Kidney (tissue), 14 donors: ENCODE measurements around the gene KIF4A. TPM values are rescaled to one million over a fixed set of nuclear protein-coding genes. Genes with fewer than 3 reads are reported as not detected.
"Not testable (repeated sequence)": the region's sequence is repeated elsewhere in the genome, so short reads cannot be mapped to it uniquely, and the experiment has no call there.

ENCODE experiments used
- DNase-seq, 5 donors: peaks; one replicate each; pipeline ENCODE4 v3.0.0-alpha.2; 2013 to 2020
- FAIRE-seq: peaks from 2 replicates; lab custom pipeline; 2012; peaks lifted over from hg19 to GRCh38; lab: Jason Lieb, UNC
- H3K27ac ChIP-seq, 2 donors: one replicate each; pipeline ENCODE4 v1.7.0; 2013; ENCODE audit warnings: low read depth in 2 of 2, low read length in 2 of 2, inconsistent platforms in 1 of 2
- H3K27me3 ChIP-seq: one replicate; pipeline ENCODE4 v1.7.1; 2013; ENCODE audit warnings: low read length, inconsistent platforms; ENCODE audit not compliant: control insufficient read depth, insufficient read depth
- H3K36me3 ChIP-seq, 3 donors: one replicate each; pipeline versions ENCODE4 v1.7.0 to v1.7.1; 2013; ENCODE audit warnings: low read length in 3 of 3, control low read depth in 1 of 3, inconsistent platforms in 1 of 3; ENCODE audit not compliant: insufficient read depth in 3 of 3, control insufficient read depth in 2 of 3
- H3K4me1 ChIP-seq, 3 donors: one replicate each; pipeline versions ENCODE4 v1.7.0 to v1.7.1; 2013; ENCODE audit warnings: low read length in 3 of 3, inconsistent platforms in 1 of 3, low read depth in 1 of 3; ENCODE audit not compliant: control insufficient read depth in 2 of 3, insufficient read depth in 2 of 3
- H3K4me3 ChIP-seq, 3 donors: one replicate each; pipeline versions ENCODE4 v1.7.0 to v1.8.1; 2013; ENCODE audit warnings: low read length in 3 of 3, control low read depth in 1 of 3, inconsistent platforms in 1 of 3
- H3K9ac ChIP-seq, 3 donors: one replicate each; pipeline versions ENCODE4 v1.7.0 to v1.7.1; 2013; ENCODE audit warnings: low read length in 3 of 3, control low read depth in 1 of 3, inconsistent platforms in 1 of 3
- H3K9me3 ChIP-seq, 3 donors: one replicate each; pipeline versions ENCODE4 v1.7.0 to v1.7.1; 2013; ENCODE audit warnings: low read length in 3 of 3, control low read depth in 1 of 3, inconsistent platforms in 1 of 3; ENCODE audit not compliant: control insufficient read depth in 2 of 3, insufficient read depth in 1 of 3
- intact Hi-C: fragments of 100-400 bp; cut with DNase I; formaldehyde crosslinking; loops from one replicate; pipeline ENCODE4 v1.11.1; 2022
- polyA plus RNA-seq: library from polyadenylated mRNA; stranded (reverse); fragments of 350-450 nt; fragmentation: Illumina TruSeq; extraction: RNeasy Lipid Tissue Mini Kit (QIAGEN cat#74804); gene quantifications from one replicate; pipeline ENCODE4 v1.2.3, GENCODE V29; 2014; ENCODE audit warnings: low read depth, low replicate concordance; ENCODE audit not compliant: insufficient read depth
- total RNA-seq: library from RNA; stranded (reverse); fragmentation: NEBNext Ultra II Directional; extraction: Animal tissue kit (Norgen Biotek cat#: 25700); gene quantifications from one replicate; pipeline ENCODE4 v1.2.1, GENCODE V29; 2021
- TF ChIP-seq, protein P1 (sequence below): IDR thresholded peaks from 3 replicates; pipeline ENCODE4 v1.5.1; 2012; ENCODE audit warnings: mild to moderate bottlenecking, moderate library complexity, borderline replicate concordance; ENCODE audit not compliant: insufficient read depth; ENCODE audit errors: extremely low read depth
- donor health status: control.
- donor health status: control.
- donor health status: control.
- donor health status: control.
- donor health status: control.
- donor health status: DM: yes; HTN: yes; CAD: no.
- donor health status: Normal renal cell carcinoma (clear cell type).

KIF4A gene
- total and polyA plus RNA-seq, 2 donors from 2014 or later, result 0.13 to 0.35 TPM

DNA sequence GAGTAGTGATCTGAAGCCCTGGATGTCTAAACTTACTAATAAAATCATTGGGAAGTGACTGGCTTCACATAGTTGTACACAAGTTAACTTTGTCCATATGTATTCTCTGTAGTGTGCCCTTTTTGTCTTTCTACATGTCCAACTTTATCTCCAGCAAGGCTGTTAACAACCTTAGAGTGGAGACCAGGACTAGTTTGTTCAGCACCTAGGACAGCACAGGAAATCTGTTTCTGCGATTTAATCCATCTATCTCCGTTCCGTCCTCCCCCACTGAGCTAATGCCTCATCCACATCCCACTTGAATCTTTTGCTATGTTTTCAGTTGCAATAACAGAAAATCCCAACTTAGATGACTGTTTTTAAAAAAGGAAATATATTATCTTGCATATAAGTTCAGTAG lies 25.1 kb upstream of the KIF4A start:
- H3K27ac ChIP-seq, result no peak overlapping the region
- no peaks in the 10 kb centered on the region for H3K9me3 ChIP-seq
- peak in 2 of 5 donors; percentile 1 for DNase-seq
- H3K4me3 ChIP-seq, result no peak overlapping the region
- H3K9ac ChIP-seq, result no peak overlapping the region
- TF ChIP-seq, protein P1, sequence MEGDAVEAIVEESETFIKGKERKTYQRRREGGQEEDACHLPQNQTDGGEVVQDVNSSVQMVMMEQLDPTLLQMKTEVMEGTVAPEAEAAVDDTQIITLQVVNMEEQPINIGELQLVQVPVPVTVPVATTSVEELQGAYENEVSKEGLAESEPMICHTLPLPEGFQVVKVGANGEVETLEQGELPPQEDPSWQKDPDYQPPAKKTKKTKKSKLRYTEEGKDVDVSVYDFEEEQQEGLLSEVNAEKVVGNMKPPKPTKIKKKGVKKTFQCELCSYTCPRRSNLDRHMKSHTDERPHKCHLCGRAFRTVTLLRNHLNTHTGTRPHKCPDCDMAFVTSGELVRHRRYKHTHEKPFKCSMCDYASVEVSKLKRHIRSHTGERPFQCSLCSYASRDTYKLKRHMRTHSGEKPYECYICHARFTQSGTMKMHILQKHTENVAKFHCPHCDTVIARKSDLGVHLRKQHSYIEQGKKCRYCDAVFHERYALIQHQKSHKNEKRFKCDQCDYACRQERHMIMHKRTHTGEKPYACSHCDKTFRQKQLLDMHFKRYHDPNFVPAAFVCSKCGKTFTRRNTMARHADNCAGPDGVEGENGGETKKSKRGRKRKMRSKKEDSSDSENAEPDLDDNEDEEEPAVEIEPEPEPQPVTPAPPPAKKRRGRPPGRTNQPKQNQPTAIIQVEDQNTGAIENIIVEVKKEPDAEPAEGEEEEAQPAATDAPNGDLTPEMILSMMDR, result no peak
- intact Hi-C loops, result no loop called here
- no peaks in the 10 kb centered on the region for H3K36me3 ChIP-seq
- no peak for FAIRE-seq
- H3K27me3 ChIP-seq, result no peaks in the 10 kb centered on the region
- H3K4me1 ChIP-seq, result no peaks in the 10 kb centered on the region

DNA sequence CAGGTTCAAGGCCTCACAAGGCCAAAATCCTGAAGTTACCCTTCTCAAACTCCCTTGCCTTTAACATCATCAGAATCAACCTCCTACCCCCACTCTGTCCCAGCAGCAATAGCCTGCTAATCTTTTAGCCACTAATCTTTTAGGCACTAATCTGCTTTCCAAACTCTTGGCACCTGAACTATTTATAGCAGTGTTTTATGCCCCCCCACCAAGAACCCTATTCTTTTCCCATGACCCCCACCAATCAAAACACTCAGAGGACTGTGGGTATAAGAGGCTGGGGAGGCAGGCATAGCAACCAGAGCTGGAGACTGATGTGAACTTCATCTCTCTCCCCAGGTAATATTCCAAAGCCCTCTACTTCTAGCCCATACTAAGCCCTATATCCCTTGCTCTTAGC lies 21.9 kb upstream of the KIF4A start, which contains the start of gene ARR3:
Gene ARR3 (plus strand): TSS at position 301 of the 400 bp plus-strand sequence. CDS start 1,052 bp downstream, outside the sequence.
- DNase-seq (no peak), FAIRE-seq (no peak)
- Histone ChIP-seq H3K4me3 (no peak within 1 kb of the TSS), H3K4me1 (no peaks in the 10 kb centered on the region), H3K9ac (no peak within 1 kb of the TSS), H3K9me3 (no peaks in the 10 kb centered on the region), H3K27ac (no peak within 1 kb of the TSS), H3K36me3 (no peaks in the 10 kb centered on the region), H3K27me3 (no peaks in the 10 kb centered on the region)
- TF ChIP-seq, protein P1, result no peak
- intact Hi-C loops, result no loop called here

DNA sequence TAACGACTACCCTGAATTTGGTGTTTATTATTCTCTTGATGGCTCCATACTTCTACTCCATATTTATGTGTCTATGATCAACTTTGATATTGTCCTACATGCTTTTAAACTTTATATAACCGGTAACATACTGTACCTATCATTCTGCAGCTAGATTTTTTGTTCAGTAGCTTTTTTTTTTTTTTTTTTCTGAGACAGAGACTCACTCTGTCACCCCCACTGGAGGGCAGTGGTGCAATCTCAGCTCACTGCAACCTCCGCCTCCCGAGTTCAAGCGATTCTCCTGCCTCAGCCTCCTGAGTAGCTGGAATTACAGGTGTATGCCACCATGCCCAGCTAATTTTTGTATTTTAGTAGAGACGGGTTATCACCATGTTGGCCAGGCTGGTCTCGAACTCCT lies 15.9 kb upstream of the KIF4A start:
- H3K9ac ChIP-seq, H3K4me1 ChIP-seq, H3K27ac ChIP-seq, DNase-seq, FAIRE-seq, H3K9me3 ChIP-seq, H3K36me3 ChIP-seq, H3K27me3 ChIP-seq, intact Hi-C loops, H3K4me3 ChIP-seq: not testable (repeated sequence)

- Histone ChIP-seq H3K4me3 (no peak overlapping the region), H3K9ac (no peak overlapping the region), H3K27me3 (no peaks in the 10 kb centered on the region), H3K4me1 (no peaks in the 10 kb centered on the region), H3K9me3 (no peaks in the 10 kb centered on the region), H3K36me3 (no peaks in the 10 kb centered on the region), H3K27ac (no peak overlapping the region)
- FAIRE-seq (no peak), DNase-seq (no peak)
- TF ChIP-seq, protein P1, result no peak
- intact Hi-C loops, result no loop called here
Measured at GRCh38 chrX:70279081-70279480, 10.8 kb upstream of the KIF4A start.
